Panc1 (cell line): ENCODE measurements around the gene ATP13A3.

Experiments
- POLR2AphosphoS5 ChIP-seq: IDR thresholded peaks from 2 replicates; pipeline ENCODE4 v1.6.1; 2012; ENCODE audit warnings: mild to moderate bottlenecking, low read depth, low read length, moderate library complexity
- SIN3A ChIP-seq: IDR thresholded peaks from 2 replicates; pipeline ENCODE4 v1.6.1; 2012; ENCODE audit warnings: low read depth, mild to moderate bottlenecking, low read length, moderate library complexity, borderline replicate concordance; ENCODE audit not compliant: insufficient read depth
- TCF7L2 ChIP-seq: IDR thresholded peaks from 2 replicates; pipeline ENCODE4 v1.6.1; 2011; ENCODE audit warnings: mild to moderate bottlenecking, low read depth, low read length, inconsistent platforms
- TF ChIP-seq, protein P1 (sequence below): fragments of 450-650 bp; IDR thresholded peaks from 2 replicates; pipeline ENCODE4 v1.5.1; 2017; ENCODE audit warnings: mild to moderate bottlenecking
- TF ChIP-seq, protein P2 (sequence below), 2 experiments: IDR thresholded peaks; 2 replicates each; pipeline ENCODE4 v1.6.1; 2011 to 2012; ENCODE audit warnings: low read depth in 2 of 2, control low read depth in 1 of 2, low read length in 1 of 2, mild to moderate bottlenecking in 1 of 2, moderate library complexity in 1 of 2; ENCODE audit not compliant: insufficient read depth in 1 of 2

DNA sequence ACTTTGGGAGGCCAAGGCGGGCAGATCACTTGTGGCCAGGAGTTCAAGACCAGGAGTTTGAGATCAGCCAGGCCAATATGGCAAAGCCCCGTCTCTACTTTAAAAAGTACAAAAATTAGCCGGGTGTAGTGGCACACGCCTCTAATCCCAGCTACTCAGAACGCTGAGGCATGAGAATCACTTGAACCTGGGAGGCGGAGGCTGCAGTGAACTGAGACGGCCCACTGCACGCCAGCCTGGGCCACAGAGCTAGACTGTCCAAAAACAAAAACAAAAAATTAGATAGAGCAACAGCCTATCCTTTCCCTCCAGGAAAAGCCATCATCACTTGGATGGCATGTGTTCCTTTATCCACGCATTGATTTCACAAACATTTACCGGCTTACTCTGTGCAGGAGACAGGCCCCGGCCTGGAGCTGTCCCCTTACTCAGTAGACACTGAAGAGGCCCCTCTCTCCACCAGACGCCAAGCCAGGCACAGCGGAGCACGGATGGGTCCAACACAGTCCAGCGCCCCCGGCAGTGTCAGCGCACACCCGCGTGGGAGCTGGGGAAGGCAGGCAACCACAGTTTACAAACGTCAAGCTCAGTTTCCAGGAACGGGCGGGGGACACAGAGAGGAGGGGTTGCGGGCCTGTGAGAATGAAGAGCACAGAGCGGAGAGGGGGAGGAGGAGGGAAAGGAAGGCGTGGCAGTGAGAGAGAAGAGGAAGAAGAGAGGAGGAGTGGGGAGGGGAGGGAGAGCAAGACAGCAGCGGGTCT is 90.8 kb downstream of the ATP13A3 start:
- TF ChIP-seq, protein P1, sequence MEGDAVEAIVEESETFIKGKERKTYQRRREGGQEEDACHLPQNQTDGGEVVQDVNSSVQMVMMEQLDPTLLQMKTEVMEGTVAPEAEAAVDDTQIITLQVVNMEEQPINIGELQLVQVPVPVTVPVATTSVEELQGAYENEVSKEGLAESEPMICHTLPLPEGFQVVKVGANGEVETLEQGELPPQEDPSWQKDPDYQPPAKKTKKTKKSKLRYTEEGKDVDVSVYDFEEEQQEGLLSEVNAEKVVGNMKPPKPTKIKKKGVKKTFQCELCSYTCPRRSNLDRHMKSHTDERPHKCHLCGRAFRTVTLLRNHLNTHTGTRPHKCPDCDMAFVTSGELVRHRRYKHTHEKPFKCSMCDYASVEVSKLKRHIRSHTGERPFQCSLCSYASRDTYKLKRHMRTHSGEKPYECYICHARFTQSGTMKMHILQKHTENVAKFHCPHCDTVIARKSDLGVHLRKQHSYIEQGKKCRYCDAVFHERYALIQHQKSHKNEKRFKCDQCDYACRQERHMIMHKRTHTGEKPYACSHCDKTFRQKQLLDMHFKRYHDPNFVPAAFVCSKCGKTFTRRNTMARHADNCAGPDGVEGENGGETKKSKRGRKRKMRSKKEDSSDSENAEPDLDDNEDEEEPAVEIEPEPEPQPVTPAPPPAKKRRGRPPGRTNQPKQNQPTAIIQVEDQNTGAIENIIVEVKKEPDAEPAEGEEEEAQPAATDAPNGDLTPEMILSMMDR: no peak
- TF ChIP-seq SIN3A (no peak), POLR2AphosphoS5 (no peak), TCF7L2 (no peak)
- TF ChIP-seq, protein P2, sequence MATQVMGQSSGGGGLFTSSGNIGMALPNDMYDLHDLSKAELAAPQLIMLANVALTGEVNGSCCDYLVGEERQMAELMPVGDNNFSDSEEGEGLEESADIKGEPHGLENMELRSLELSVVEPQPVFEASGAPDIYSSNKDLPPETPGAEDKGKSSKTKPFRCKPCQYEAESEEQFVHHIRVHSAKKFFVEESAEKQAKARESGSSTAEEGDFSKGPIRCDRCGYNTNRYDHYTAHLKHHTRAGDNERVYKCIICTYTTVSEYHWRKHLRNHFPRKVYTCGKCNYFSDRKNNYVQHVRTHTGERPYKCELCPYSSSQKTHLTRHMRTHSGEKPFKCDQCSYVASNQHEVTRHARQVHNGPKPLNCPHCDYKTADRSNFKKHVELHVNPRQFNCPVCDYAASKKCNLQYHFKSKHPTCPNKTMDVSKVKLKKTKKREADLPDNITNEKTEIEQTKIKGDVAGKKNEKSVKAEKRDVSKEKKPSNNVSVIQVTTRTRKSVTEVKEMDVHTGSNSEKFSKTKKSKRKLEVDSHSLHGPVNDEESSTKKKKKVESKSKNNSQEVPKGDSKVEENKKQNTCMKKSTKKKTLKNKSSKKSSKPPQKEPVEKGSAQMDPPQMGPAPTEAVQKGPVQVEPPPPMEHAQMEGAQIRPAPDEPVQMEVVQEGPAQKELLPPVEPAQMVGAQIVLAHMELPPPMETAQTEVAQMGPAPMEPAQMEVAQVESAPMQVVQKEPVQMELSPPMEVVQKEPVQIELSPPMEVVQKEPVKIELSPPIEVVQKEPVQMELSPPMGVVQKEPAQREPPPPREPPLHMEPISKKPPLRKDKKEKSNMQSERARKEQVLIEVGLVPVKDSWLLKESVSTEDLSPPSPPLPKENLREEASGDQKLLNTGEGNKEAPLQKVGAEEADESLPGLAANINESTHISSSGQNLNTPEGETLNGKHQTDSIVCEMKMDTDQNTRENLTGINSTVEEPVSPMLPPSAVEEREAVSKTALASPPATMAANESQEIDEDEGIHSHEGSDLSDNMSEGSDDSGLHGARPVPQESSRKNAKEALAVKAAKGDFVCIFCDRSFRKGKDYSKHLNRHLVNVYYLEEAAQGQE (IDR thresholded peaks at IDR 0.05; ENCODE audit: insufficient read depth in 1 of 2, low read depth in 2 of 2, low read length in 1 of 2): no peak
